ENCODE data around the gene PARN.

The PARN gene

DNA sequence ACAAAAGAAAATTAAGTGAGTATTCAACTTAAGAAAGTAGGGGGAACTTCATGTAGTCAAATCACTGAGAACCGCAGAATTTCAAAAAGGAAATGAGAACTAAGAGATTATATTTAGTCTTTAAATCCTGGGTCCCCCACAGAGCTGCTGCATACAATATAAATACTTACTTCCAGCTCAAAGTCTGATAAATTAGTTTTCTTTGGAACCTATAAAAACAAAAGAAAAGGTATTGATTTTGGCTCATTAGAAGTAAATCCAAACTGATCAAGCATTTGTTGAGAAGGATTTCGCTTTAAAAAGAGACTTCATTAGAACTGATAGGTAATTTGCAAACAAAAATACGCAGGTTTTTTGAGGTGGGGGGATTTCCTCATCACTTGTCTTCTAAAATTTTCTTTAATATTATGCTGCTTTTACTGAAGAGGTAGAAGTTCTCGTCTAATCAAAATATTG, 21.9 kb downstream of the PARN start:
- Histone ChIP-seq H3K36me3 (replicated peaks; ENCODE audit: insufficient read depth, low read length) (0 out of 2 replicates have a peak, but pooled peaks cover 6% of the 10 kb centered on the region), H3K27me3 (replicated peaks; ENCODE audit: insufficient read depth, low read length) (no peaks in the 10 kb centered on the region), H3K27ac (ENCODE audit: low read length) (peak overlapping the region; percentile 46; the same call in 1 of the 2 replicates), H3F3A (ENCODE audit: insufficient read depth, low read length) (peaks cover 20% of the 10 kb centered on the region), H3K9me2 (replicated peaks; ENCODE audit: insufficient read depth, low read length) (no peaks in the 10 kb centered on the region), H3K9me3 (replicated peaks; ENCODE audit: insufficient read depth, low read length) (no peaks in the 10 kb centered on the region), H3K79me2 (ENCODE audit: low read length) (no peaks in the 10 kb centered on the region), H2AFZ (ENCODE audit: low read length) (no peak overlapping the region), H4K20me1 (ENCODE audit: insufficient read depth, low read length) (no peaks in the 10 kb centered on the region), H3K9ac (ENCODE audit: low read length) (no peak overlapping the region), H3K4me3 (ENCODE audit: low read length) (peak overlapping the region; percentile 39), H3K4me2 (ENCODE audit: low read depth, low read length) (peak overlapping the region; percentile 87), H3K4me1 (ENCODE audit: low read length) (peaks cover 25% of the 10 kb centered on the region)
- DNase-seq, result peak; percentile 62
- TF ChIP-seq EZH2phosphoT487 (IDR thresholded peaks at IDR 0.05; ENCODE audit: low read length), result no peak

DNA sequence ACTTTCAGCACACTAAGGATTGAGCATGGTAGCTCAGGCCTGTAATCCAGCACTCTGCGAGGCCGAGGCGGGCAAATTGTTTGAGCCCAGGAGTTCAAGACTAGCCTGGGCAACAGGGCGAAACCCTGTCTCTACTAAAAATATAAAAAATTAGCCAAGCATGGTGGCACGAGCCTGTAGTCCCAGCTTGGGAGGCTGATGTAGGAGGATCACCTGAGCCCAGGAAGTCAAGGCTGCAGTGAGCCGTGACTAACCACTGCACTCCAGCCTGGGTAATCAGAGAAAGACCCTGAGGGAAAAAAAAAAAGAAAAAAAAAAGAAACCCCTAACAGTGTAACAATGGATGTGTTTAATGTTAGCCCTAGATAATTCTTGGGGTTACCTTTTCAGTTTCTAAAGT, 24.0 kb downstream of the PARN start:
- no peak overlapping the region for H3K4me3 ChIP-seq (ENCODE audit: low read length)

DNA sequence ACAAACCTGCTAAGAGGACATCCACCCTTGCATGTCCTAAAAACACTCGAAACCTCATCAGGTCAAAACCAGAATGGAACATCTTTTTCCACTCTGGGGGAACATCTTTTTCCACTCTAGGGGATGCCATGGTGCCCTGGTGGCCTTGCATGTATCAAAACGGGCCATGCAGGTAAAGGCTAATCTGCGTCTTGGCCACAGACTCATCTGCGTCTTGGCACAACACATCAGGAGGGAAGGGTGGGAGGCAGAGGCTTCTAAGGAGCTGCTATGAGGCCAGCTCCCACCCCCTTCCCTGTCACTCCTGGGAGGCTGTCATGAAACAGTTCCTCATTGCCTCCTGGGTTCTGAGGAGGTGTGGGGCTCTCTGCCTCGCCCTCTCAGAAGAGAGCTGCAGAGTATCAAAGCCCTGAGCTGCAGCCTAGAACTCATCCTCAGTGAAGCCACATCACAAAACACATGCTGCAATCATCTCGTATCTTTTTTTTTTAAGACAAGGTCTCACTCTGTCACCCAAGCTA, 27.6 kb downstream of the PARN start:
- no peak overlapping the region for H2AFZ ChIP-seq (ENCODE audit: low read length)
- H3K27ac ChIP-seq (ENCODE audit: low read length), result no peak overlapping the region
- no peak for DNase-seq
- H3K4me3 ChIP-seq (ENCODE audit: low read length), result no peak overlapping the region
- peaks cover 4% of the 10 kb centered on the region for H3K4me1 ChIP-seq (ENCODE audit: low read length)
- H4K20me1 ChIP-seq (ENCODE audit: insufficient read depth, low read length), result no peaks in the 10 kb centered on the region
- no peaks in the 10 kb centered on the region for H3K27me3 ChIP-seq (replicated peaks; ENCODE audit: insufficient read depth, low read length)
- H3K79me2 ChIP-seq (ENCODE audit: low read length), result no peaks in the 10 kb centered on the region
- no peaks in the 10 kb centered on the region for H3K9me3 ChIP-seq (replicated peaks; ENCODE audit: insufficient read depth, low read length)
- no peak overlapping the region for H3K9ac ChIP-seq (ENCODE audit: low read length)
- TF ChIP-seq, protein P1, sequence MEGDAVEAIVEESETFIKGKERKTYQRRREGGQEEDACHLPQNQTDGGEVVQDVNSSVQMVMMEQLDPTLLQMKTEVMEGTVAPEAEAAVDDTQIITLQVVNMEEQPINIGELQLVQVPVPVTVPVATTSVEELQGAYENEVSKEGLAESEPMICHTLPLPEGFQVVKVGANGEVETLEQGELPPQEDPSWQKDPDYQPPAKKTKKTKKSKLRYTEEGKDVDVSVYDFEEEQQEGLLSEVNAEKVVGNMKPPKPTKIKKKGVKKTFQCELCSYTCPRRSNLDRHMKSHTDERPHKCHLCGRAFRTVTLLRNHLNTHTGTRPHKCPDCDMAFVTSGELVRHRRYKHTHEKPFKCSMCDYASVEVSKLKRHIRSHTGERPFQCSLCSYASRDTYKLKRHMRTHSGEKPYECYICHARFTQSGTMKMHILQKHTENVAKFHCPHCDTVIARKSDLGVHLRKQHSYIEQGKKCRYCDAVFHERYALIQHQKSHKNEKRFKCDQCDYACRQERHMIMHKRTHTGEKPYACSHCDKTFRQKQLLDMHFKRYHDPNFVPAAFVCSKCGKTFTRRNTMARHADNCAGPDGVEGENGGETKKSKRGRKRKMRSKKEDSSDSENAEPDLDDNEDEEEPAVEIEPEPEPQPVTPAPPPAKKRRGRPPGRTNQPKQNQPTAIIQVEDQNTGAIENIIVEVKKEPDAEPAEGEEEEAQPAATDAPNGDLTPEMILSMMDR (IDR thresholded peaks at IDR 0.05; ENCODE audit: low read length), result no peak
- TF ChIP-seq EZH2 (optimal IDR thresholded peaks at IDR 0.05; ENCODE audit: low read depth, low read length) (no peak), EZH2phosphoT487 (IDR thresholded peaks at IDR 0.05; ENCODE audit: low read length) (no peak)
- no peaks in the 10 kb centered on the region for H3F3A ChIP-seq (ENCODE audit: insufficient read depth, low read length)
- H3K4me2 ChIP-seq (ENCODE audit: low read depth, low read length), result no peak overlapping the region
- H3K36me3 ChIP-seq (replicated peaks; ENCODE audit: insufficient read depth, low read length), result 0 out of 2 replicates have a peak, but pooled peaks cover 6% of the 10 kb centered on the region
- H3K9me2 ChIP-seq (replicated peaks; ENCODE audit: insufficient read depth, low read length), result no peaks in the 10 kb centered on the region

More for the DNA sequence above, 24.0 kb downstream of the PARN start:
- Histone ChIP-seq H3K27ac (ENCODE audit: low read length) (no peak overlapping the region), H3K4me2 (ENCODE audit: low read depth, low read length) (no peak overlapping the region), H3K9me2 (replicated peaks; ENCODE audit: insufficient read depth, low read length) (no peaks in the 10 kb centered on the region), H3K4me1 (ENCODE audit: low read length) (peaks cover 25% of the 10 kb centered on the region), H3K9ac (ENCODE audit: low read length) (no peak overlapping the region), H3K27me3 (replicated peaks; ENCODE audit: insufficient read depth, low read length) (no peaks in the 10 kb centered on the region), H3F3A (ENCODE audit: insufficient read depth, low read length) (peaks cover 20% of the 10 kb centered on the region), H4K20me1 (ENCODE audit: insufficient read depth, low read length) (no peaks in the 10 kb centered on the region), H3K9me3 (replicated peaks; ENCODE audit: insufficient read depth, low read length) (no peaks in the 10 kb centered on the region), H2AFZ (ENCODE audit: low read length) (no peak overlapping the region), H3K79me2 (ENCODE audit: low read length) (no peaks in the 10 kb centered on the region), H3K36me3 (replicated peaks; ENCODE audit: insufficient read depth, low read length) (0 out of 2 replicates have a peak, but pooled peaks cover 6% of the 10 kb centered on the region)
- TF ChIP-seq, protein P1 (IDR thresholded peaks at IDR 0.05; ENCODE audit: low read length), result no peak
- TF ChIP-seq EZH2 (optimal IDR thresholded peaks at IDR 0.05; ENCODE audit: low read depth, low read length) (no peak), EZH2phosphoT487 (IDR thresholded peaks at IDR 0.05; ENCODE audit: low read length) (no peak)
- no peak for DNase-seq

DNA sequence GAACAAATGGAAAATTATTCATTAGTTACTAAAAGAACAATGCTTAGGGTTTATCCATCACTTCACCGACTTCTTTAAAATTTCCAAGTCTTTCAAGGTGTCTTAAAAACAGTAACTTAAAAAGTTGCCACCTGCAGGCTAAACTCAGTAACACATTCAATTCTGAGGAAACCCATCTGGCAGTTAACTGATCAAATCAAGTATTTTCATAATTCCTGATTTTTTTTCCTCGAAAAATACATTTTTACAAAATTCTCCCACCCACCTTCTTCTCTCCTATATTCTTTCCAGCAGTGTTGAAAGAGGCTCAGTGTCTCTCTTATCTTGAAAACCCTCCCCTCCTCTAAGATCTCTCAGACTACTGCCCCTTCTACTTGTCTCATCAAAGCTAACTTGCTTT, 29.9 kb downstream of the PARN start:
- Histone ChIP-seq H3K27me3 (replicated peaks; ENCODE audit: insufficient read depth, low read length) (no peaks in the 10 kb centered on the region), H3K9me3 (replicated peaks; ENCODE audit: insufficient read depth, low read length) (no peaks in the 10 kb centered on the region), H3K4me1 (ENCODE audit: low read length) (no peaks in the 10 kb centered on the region), H3K79me2 (ENCODE audit: low read length) (no peaks in the 10 kb centered on the region), H3K4me3 (ENCODE audit: low read length) (no peak overlapping the region), H3K27ac (ENCODE audit: low read length) (no peak overlapping the region), H3K9ac (ENCODE audit: low read length) (no peak overlapping the region), H2AFZ (ENCODE audit: low read length) (no peak overlapping the region), H4K20me1 (ENCODE audit: insufficient read depth, low read length) (no peaks in the 10 kb centered on the region), H3K4me2 (ENCODE audit: low read depth, low read length) (no peak overlapping the region), H3F3A (ENCODE audit: insufficient read depth, low read length) (no peaks in the 10 kb centered on the region), H3K9me2 (replicated peaks; ENCODE audit: insufficient read depth, low read length) (no peaks in the 10 kb centered on the region), H3K36me3 (replicated peaks; ENCODE audit: insufficient read depth, low read length) (no peaks in the 10 kb centered on the region)
- DNase-seq, result peak; percentile 27
- TF ChIP-seq EZH2phosphoT487 (IDR thresholded peaks at IDR 0.05; ENCODE audit: low read length) (no peak), EZH2 (optimal IDR thresholded peaks at IDR 0.05; ENCODE audit: low read depth, low read length) (no peak)
- TF ChIP-seq, protein P1 (IDR thresholded peaks at IDR 0.05; ENCODE audit: low read length), result peak; percentile 47

All from MM.1S (cell line).